GM21529 (cell line): Measurements from ENCODE around the gene MYLK2.
A peak's percentile ranks its signal among the peaks of the same experiment; 100 is the strongest.

Source experiments
- ATAC-seq: cut with Tn5 transposase; IDR thresholded peaks from one replicate; pipeline ENCODE4 v1.9.1; 2021; ENCODE audit not compliant: unreplicated experiment

Gene MYLK2

DNA sequence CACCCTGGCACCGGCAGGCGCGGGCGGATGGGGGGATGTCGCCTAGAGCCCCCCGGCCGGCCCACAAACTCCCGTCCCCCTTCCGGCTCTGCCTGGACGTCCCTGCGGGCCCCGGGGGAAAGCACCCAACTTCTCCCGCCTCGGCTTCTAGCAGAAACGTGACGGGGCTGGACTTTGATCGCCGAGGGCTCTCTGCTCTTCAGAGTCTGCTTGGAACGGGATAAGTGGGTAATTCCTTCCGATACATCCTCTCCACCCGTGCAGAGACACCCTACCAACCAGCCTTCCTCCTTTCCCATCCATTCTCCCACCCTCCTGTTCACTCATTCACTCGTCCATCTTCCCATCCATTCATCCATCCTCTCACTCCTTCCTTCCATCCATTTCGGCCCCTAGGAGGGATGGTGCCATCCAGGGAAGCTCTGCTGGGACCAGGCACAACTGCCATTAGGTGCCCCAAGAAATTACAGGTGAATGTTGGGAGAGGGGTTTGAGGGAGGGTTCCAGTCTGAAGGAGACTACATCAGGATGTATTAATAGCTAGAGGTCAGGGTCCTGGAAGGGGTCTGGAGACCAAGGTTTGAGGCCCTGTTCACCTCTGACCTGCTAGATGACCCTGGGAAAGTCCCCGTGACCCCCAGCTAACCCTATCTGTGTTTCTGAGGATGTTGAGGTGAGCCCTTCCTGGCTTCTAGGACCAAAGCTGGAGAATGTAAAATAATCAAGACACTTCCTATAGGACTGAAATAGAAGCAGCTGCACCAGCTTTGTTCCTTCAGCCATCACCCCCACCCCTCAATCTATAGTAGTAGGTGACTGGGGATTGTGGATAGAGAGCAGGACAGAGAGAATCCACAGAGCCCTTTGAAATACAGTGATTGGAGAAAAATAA is 51.8 kb downstream of the MYLK2 start:
- no peak for ATAC-seq

DNA sequence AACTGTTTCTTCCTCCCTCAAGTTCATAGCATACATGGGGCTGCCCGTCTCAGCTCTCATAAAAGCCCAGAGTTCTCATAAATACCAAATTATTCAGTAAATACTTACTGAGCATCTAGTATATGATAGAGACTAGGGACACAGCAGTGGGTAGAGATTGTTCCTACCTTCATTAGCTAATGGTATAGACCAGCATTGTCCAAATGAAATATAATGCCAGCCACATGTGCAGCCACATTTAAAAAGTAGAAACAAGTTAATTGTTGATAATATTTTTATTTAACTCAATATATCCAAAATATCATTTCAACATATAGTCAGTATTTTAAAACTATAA is 52.4 kb downstream of the MYLK2 start:
- no peak for ATAC-seq

DNA sequence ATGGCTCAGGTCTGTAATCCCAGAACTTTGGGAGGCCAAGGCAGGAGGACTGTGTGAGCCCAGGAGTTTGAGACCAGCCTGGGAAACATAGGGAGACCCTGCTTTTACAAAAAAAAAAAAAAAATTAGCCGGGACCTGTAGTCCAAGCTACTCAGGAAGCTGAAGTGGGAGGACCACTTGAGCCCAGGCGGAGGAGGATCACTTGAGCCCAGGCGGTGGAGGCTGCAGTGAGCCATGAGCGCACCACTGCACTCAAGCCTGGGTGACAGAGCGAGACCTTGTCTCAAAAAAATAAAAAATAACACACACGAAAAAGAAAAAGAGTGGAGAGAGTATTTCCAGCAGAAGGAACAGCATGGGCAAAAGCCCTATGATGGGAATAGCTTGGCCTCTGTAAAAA is 53.2 kb downstream of the MYLK2 start:
- ATAC-seq = no peak

DNA sequence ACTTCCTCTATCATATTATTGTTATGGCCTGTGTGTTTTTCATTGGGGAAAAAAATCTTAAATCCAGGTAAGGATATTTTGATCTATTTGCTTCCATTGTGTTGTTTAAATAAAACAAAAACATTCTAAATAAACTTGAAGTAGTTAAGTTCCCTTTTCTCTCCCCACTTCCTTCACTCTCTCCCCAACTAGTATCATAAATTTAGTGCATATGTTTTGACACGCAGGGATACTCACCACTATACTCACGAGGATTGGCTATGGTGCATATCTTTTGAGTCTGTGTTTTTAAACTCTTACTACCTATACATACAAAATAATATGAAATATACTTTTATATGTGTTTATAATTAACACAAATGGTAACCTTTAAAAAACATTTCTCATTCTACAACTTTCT is 56.5 kb downstream of the MYLK2 start:
- ATAC-seq = no peak

DNA sequence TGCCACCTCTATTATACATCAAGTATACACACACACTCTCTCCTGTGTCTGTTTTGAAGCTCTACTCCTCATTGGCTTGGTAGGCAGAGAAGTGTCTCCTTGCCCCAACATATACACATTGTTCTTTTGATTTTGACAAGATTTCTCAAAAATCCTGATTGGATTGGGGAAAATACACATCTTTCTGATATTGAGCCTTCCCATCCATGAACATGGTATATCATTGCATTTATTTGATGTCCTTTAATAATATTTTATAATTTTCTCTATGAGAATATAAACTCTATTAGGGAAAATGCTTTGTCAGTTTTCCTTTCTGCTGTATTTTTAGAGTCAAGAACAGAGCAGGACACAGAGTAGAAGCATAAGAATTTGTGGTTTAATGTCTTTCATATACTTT is 58.5 kb downstream of the MYLK2 start:
- no peak for ATAC-seq

DNA sequence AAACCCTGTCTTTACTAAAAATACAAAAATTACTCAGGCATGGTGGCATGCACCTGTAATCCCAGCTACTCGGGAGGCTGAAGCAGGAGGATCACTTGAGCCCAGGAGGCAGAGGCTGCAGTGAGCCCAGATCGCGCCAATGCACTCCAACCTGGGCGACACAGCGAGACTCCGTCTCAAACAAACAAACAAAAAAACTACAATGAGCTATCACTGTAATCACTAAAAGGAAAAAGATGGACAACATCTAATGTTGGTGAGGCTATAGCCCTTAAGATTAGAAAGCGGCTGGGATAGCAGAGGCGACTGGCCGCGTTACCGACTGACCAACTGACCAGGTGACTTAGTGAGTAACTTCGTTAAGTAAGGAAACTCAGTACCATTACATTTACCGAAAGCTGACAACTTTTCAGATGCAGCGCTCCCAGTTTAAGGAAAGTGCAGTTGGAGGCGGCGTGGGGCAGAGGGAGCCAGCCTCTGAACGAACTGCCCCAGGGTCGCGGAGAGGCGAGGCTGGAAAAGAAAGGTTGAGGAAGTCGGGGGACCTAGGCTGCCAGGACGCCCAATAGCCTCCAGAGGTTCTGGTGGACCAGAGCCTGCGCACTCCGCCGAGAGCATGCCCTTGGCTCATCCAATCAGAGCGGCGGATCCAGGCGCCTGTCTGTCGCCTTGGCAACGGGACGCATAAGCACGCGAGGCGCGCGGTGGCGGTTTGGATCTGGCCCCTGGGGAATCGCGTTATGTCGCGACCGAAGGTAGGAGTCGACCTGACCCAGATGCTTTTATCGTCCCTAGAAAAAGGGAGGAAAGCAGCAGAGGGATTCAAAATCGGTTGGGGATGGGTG is 60.2 kb downstream of the MYLK2 start:
- ATAC-seq = peak; percentile 86

DNA sequence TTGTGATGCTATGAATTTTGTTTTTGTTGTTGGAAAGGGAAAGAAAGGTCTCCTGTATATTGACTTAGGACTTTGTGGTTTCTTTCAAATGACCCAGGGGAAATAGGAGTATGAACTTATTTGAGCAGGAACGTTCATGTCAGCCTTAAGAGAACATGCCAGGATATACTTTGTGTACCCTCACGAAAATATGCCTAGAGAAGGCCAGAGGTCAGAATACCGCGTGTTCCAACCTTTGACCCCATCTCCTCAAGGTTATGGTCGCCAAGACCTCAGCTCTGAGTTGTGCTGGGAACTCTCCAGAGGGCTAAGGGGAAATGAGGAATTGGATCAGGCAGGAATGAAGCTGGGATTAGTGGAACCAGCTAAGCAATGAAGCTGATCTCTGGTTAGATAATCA is 62.8 kb downstream of the MYLK2 start:
- no peak for ATAC-seq

DNA sequence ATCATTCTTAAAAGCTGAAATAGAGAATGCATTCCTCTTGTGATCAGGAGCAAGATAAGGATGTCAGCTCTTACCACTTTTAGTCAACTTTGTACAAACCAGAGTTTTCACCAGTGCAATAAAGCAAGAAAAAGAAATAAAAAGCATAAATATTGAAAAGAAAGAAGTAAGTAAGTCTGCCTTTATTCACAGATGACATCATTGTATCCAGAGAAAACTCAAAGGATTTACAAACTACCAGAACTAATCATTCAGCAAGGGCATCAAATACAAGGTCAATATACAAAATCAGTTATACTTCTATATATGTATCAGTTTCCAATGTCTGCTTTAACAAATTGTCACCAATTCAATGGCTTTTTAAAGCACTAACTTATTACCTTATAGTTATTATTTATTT is 64.7 kb downstream of the MYLK2 start:
- ATAC-seq = no peak
